SK-N-SH treated with all-trans-retinoic acid at 6 μM for 48 hours (cell line): ENCODE measurements around the gene CTU1.

Experiments used
- SNAI2 ChIP-seq: fragments of 250-450 bp; sonication (Bioruptor Pico); IDR thresholded peaks from 2 replicates; pipeline ENCODE4 v1.5.0; 2020; ENCODE audit warnings: mild to moderate bottlenecking, moderate library complexity
- ZFP30 ChIP-seq: fragments of 450-650 bp; formaldehyde crosslinking; IDR thresholded peaks from 2 replicates; pipeline ENCODE4 v1.5.0; 2022; ENCODE audit warnings: mild to moderate bottlenecking, moderate library complexity
- ZNF70 ChIP-seq: fragments of 450-650 bp; formaldehyde crosslinking; IDR thresholded peaks from 2 replicates; pipeline ENCODE4 v1.5.0; 2020; ENCODE audit warnings: mild to moderate bottlenecking, moderate library complexity
- ZNF8 ChIP-seq: fragments of 450-650 bp; formaldehyde crosslinking; IDR thresholded peaks from 2 replicates; pipeline ENCODE4 v1.5.0; 2020; ENCODE audit warnings: mild to moderate bottlenecking, moderate library complexity
- TF ChIP-seq, protein P1 (sequence below): fragments of 250-450 bp; sonication (Bioruptor Pico); IDR thresholded peaks from 2 replicates; pipeline ENCODE4 v1.8.0; 2020; ENCODE audit warnings: mild to moderate bottlenecking, moderate library complexity, borderline replicate concordance

- TF ChIP-seq, protein P1, sequence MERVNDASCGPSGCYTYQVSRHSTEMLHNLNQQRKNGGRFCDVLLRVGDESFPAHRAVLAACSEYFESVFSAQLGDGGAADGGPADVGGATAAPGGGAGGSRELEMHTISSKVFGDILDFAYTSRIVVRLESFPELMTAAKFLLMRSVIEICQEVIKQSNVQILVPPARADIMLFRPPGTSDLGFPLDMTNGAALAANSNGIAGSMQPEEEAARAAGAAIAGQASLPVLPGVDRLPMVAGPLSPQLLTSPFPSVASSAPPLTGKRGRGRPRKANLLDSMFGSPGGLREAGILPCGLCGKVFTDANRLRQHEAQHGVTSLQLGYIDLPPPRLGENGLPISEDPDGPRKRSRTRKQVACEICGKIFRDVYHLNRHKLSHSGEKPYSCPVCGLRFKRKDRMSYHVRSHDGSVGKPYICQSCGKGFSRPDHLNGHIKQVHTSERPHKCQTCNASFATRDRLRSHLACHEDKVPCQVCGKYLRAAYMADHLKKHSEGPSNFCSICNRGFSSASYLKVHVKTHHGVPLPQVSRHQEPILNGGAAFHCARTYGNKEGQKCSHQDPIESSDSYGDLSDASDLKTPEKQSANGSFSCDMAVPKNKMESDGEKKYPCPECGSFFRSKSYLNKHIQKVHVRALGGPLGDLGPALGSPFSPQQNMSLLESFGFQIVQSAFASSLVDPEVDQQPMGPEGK, result no peak
- no peak for TF ChIP-seq SNAI2 (CRISPR knock-in tag)
- TF ChIP-seq ZNF8 (CRISPR knock-in tag), result no peak
- no peak for TF ChIP-seq ZFP30 (CRISPR knock-in tag)
- no peak for TF ChIP-seq ZNF70 (CRISPR knock-in tag)
Measured at GRCh38 chr19:51138549-51138979, 30.4 kb upstream of the CTU1 start.
